Liver (tissue), 3 donors: ENCODE data around the gene ADCY2.

Experiments
- EGR1 ChIP-seq, 2 donors: IDR thresholded peaks; 2 replicates each; pipeline ENCODE4 v1.6.1; 2016 to 2018; ENCODE audit warnings: antibody characterized with exemption in 2 of 2, low read depth in 2 of 2
- FOXA1 ChIP-seq: IDR thresholded peaks from 2 replicates; pipeline ENCODE4 v1.6.1; 2016; ENCODE audit warnings: antibody characterized with exemption
- GABPA ChIP-seq, 2 donors: IDR thresholded peaks in 1 of 2; conservative IDR thresholded peaks in 1 of 2; 2 replicates each; pipeline ENCODE4 v1.6.1; 2016; ENCODE audit warnings: antibody characterized with exemption in 2 of 2, mild to moderate bottlenecking in 1 of 2, moderate library complexity in 1 of 2
- HNF4G ChIP-seq: IDR thresholded peaks from 2 replicates; pipeline ENCODE4 v1.6.1; 2016; ENCODE audit warnings: antibody characterized with exemption
- MAX ChIP-seq: IDR thresholded peaks from 2 replicates; pipeline ENCODE4 v1.6.1; 2016; ENCODE audit warnings: antibody characterized with exemption
- RXRA ChIP-seq, 2 donors: IDR thresholded peaks; 2 replicates each; pipeline ENCODE4 v1.6.1; 2017 to 2018; ENCODE audit warnings: antibody characterized with exemption in 2 of 2, mild to moderate bottlenecking in 1 of 2
- YY1 ChIP-seq: IDR thresholded peaks from 2 replicates; pipeline ENCODE4 v1.6.1; 2016; ENCODE audit warnings: antibody characterized with exemption, mild to moderate bottlenecking
- TF ChIP-seq, protein P1 (sequence below): fragments of 150-350 bp; IDR thresholded peaks from 2 replicates; pipeline ENCODE4 v1.5.1; 2017; ENCODE audit warnings: improper control_type of control experiment, low read depth, low read length; ENCODE audit not compliant: missing input control
- TF ChIP-seq, protein P2 (sequence below): IDR thresholded peaks from 2 replicates; pipeline ENCODE4 v1.6.1; 2016; ENCODE audit warnings: antibody characterized with exemption
- donor health status: healthy.
- donor health status: healthy.

DNA sequence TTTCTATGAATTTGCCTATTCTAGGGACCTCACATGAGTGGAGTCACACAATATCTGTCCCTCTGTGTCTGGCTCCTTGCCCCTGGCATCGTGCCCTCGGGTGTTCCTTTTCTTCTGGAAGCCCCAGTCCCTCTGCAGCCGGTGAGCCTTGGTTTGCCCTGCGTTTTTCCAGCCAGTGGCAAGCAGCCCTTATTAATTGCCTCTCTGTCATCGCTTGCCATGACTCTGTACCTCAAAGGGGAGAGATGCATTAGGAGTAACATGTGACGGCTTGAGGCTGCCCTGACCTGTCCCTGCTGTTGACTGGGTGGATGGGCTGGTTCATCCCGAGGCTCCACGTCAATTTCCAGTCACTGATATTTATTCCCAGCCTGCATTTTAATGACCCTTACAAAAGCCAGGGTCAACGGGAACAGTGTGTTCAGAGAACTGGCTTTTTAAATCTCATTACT is 367.7 kb downstream of the ADCY2 start:
- TF ChIP-seq, protein P1, sequence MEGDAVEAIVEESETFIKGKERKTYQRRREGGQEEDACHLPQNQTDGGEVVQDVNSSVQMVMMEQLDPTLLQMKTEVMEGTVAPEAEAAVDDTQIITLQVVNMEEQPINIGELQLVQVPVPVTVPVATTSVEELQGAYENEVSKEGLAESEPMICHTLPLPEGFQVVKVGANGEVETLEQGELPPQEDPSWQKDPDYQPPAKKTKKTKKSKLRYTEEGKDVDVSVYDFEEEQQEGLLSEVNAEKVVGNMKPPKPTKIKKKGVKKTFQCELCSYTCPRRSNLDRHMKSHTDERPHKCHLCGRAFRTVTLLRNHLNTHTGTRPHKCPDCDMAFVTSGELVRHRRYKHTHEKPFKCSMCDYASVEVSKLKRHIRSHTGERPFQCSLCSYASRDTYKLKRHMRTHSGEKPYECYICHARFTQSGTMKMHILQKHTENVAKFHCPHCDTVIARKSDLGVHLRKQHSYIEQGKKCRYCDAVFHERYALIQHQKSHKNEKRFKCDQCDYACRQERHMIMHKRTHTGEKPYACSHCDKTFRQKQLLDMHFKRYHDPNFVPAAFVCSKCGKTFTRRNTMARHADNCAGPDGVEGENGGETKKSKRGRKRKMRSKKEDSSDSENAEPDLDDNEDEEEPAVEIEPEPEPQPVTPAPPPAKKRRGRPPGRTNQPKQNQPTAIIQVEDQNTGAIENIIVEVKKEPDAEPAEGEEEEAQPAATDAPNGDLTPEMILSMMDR = no peak
- TF ChIP-seq MAX = no peak
- no peak for TF ChIP-seq RXRA (IDR thresholded peaks at IDR 0.05)
- TF ChIP-seq GABPA (IDR thresholded peaks at IDR 0.05 in 1 of 2, conservative IDR thresholded peaks at IDR 0.05 in 1 of 2) = no peak
- TF ChIP-seq, protein P2, sequence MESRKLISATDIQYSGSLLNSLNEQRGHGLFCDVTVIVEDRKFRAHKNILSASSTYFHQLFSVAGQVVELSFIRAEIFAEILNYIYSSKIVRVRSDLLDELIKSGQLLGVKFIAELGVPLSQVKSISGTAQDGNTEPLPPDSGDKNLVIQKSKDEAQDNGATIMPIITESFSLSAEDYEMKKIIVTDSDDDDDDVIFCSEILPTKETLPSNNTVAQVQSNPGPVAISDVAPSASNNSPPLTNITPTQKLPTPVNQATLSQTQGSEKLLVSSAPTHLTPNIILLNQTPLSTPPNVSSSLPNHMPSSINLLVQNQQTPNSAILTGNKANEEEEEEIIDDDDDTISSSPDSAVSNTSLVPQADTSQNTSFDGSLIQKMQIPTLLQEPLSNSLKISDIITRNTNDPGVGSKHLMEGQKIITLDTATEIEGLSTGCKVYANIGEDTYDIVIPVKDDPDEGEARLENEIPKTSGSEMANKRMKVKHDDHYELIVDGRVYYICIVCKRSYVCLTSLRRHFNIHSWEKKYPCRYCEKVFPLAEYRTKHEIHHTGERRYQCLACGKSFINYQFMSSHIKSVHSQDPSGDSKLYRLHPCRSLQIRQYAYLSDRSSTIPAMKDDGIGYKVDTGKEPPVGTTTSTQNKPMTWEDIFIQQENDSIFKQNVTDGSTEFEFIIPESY = no peak
- TF ChIP-seq YY1 = no peak
- TF ChIP-seq FOXA1 = no peak
- no peak for TF ChIP-seq EGR1 (IDR thresholded peaks at IDR 0.05; ENCODE audit: low read depth in 2 of 2)
- no peak for TF ChIP-seq HNF4G
